SIG-M5 treated with dmso at 0.1 percent for 504 hours (cell line): Measurements from ENCODE around the gene MBP.

Experiments used
- DNase-seq: peaks from one replicate; lab custom pipeline; 2025; ENCODE audit not compliant: unreplicated experiment; lab: John Stamatoyannopoulos, UW

MBP gene

DNA sequence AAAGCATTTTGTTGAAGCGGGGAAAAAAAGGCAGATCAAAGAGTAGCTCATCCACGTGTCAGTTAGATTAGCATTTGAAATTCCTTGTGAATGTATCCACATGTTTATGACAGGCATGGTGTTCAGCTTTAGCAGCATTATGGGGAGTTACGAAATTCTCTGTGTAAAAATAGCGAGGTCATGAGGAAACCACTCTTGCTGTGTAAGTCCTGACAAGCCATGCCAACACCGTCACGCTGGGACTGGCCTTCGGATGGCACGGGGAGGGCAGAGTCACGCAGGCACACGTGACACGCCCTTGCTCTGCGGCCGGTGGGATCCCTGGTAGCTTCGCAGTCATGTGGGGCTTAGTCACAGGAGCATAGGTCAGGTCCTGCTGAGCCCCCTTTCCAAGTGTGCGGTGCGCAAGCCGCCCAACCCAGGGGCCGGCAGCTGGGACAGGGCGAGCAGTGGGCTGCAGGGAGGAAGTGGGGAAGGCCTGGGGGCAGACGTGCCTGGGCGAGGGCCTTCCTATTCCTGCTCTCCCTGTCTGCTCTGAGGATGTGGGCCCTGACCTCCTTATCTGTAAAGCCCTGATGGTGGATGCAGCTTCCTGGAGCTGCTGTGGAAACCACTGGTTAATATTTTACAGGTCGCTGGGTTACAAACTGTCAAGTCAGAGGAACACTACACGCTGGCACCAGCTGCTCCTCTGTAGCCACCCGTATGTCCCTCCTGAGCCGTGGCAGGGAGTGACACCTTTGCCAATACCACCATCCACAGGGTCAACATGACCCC, 18.0 kb downstream of the MBP start:
- peak; percentile 94 for DNase-seq

DNA sequence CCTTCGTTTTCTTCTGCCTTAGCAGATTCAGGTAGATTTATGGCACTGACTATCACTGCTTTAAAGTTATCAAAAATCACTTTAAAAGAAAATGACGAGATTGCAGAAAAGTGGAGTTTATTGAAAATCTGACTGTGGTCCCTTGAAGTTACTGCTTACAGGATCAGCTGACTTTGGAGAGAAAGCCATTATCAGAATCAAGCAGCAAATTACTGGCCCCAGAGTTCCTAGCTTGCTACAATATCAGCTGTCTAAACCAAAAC, 18.5 kb downstream of the MBP start:
- no peak for DNase-seq

DNA sequence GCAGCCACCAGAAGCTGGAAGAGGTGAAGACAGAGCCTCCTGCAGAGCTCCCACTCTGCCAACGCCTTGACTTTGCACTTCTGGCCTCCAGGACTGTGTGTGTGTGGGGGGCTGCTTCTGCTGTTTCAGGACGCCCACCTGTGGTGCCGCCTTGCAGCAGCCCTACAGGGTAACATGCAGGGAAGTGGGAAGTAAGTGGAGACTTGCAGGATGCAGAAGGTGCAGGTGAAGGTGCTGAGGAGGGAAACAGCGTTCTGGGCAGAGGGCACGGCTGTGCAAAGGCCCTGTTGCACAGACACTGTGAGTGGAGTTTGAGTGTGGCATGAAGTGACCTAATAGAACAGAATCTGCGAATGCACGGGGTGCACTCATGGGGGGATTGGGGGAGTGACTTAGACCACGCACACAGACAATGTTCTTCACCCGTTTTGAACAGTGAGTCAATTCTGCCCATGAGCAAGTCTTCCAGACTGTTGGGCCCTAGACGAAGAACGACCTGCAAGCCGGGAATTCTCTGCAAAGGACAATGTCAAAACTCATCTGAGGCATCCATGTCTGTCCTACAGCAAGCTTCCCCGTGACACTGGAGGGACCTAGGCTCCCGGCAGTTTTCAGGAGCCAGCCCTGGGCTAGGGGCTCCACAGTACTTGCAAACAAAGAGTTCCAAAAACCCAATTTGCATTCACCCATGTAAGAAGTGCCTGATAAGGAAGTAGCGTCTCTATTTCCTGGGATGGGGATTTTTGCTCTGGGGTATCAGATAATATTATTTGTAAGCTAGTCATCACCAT, 19.0 kb downstream of the MBP start:
- DNase-seq, result no peak

DNA sequence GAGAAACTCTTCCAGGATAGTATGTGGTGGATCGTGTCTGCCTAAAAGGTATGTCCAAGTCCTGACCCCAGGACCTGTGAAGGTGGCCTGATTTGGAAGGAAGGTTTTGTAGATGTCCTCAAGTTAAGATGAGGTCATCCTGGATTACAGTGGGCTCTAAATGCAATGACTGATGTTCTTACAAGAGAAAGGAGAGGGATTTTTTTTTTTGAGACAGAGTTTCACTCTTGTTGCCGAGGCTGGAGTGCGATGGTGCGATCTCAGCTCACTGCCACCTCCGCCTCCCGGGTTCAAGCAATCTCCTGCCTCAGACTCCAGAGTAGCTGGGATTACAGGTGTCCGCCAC, 19.9 kb downstream of the MBP start:
- no peak for DNase-seq

DNA sequence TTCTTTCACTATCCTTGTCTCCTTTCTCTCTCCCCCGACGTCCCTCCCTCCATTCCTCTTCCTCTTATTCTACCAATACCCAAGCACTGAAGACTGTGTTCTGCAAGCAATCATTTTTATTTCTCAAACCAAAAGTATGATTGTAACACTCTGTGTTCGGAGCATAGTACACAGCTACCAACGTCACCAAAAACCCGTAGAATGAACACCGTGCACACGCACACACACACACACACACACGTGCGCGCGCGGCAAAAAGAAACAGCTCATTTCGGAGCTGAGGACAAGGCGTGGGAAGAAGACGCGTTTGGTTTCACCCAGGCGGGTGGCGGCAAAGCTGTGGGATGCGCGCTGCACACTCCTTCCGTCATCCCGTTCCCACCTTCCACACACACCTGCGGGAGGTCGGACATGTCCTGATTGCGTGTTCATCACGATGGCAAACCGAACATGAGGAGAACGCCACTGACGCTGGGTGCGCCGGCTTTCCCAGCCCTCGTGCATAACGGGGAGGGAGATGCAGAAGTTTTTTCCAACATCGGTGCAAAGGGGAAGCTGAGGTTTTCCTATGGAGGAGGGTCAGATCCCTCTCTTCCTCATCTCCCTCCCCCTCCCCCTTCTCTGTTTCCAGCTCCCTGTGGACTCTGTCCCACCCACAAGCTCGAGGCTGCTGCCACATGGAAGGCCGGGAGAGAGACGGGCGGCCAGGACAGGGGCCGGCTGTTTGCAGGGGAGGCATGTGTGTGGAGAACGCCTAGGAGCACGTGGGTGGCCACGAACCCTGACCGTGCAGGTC, 20.4 kb downstream of the MBP start:
- DNase-seq, result no peak

DNA sequence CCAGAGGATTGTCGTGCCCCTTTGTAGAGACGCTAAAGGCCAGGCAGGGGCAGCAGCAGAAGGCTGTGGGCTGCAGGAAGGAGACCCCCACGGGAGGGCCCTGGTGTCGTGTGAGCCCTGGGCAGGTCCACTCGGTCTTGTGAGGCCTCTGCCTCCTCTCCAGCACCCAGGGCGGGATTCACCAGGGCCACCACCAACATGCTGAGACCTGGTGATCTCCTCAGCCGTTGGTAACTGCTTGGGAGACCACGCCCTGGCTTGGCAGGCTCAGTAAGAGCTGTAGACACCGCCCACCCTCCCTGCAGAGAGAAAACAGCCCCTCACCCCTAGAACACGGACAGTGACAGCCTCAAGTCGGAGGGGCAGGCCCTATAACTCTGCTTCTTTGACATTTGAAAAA, 21.1 kb downstream of the MBP start:
- no peak for DNase-seq

DNA sequence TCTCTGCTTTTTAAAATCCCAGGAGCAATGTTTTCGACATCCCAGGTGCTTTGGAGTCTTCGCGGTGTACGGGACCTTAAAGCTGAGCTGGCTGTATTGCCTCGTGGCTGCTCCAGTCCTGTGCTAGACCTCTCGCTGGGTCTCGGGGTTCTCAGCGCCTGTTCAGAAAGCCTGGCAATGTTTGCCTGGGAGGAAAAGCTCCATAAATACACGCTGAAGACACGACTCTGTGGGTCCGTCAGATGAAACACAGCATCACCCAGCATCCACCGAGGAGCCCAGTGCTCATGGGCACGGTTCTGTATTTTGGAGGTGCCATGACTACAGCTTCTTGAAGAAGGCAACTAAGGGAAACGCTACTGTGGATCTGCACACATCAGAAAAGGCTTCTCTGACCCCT, 21.6 kb downstream of the MBP start:
- no peak for DNase-seq

DNA sequence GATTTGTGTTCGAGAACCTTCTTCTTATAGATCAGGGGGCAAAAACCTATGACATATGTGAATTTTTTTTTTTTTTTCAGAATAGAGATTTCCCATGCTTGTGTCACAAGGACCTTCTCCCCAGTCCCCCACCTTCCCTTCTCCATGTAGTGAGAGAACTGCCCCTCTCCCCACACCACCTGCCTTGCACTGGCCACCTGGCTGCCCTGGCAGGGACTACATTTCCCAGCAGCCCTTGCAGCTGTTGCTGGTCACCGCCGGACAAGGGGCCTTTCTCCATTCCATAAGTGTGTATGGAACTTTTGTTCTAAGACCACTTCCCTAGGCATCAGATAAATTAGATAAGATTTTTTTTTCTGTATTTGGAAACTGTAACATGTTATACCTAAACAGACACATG, 22.2 kb downstream of the MBP start:
- DNase-seq, result no peak

DNA sequence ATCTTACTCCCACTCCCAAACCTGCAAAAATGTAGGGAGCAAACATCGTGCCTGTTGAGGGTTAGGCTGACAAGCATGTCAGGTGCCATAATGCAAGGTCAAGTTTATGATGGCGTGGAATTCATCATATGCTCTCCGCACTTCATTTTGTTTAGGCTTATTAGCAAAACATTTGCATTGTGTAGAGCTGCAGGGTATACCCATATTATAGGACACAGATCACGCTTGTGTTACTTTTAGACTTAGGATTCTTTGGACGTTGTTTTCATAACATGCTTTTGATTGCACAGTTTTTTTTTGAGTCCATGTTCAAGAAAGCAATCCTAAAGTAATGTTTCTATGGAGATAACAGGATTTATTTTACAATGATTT, 22.9 kb downstream of the MBP start:
- no peak for DNase-seq

DNA sequence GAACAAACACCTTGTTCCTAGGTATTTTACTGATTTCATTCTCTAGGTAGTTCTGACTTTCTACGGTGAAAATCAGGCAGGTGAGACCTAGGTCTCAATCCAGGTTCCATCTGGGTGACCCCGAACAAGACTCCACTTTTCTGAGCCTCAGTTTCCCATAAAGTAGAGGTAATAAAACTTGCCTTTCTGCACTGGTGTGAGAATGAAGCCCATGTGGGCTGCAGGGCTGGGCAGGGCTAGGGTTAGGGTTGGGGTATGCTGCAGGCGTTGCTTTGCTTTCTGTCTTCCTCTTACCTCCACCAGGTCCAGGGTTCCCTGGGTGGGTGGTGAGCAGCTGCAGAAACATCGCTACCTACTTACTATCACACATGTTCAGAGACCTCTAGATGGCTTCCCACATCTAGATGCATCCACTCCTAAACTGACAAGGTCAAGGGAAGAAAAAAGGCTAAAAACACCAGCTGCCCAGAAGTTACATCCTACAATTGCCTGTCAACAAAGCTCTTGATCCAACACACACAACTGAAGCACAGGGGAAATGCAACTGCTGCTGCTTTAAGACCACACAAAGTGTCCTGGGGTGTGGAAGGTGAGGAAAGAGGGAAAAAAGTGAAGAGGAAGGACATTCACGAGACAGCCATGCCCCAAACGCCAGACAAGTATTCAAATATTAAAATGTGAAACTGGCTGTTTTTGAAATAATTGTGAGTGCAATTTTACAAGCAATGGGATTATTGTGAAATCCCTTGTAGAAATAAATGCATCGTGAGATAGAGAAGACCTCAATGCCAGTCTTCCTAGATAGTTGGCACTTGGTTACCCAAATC, 23.5 kb downstream of the MBP start:
- no peak for DNase-seq

DNA sequence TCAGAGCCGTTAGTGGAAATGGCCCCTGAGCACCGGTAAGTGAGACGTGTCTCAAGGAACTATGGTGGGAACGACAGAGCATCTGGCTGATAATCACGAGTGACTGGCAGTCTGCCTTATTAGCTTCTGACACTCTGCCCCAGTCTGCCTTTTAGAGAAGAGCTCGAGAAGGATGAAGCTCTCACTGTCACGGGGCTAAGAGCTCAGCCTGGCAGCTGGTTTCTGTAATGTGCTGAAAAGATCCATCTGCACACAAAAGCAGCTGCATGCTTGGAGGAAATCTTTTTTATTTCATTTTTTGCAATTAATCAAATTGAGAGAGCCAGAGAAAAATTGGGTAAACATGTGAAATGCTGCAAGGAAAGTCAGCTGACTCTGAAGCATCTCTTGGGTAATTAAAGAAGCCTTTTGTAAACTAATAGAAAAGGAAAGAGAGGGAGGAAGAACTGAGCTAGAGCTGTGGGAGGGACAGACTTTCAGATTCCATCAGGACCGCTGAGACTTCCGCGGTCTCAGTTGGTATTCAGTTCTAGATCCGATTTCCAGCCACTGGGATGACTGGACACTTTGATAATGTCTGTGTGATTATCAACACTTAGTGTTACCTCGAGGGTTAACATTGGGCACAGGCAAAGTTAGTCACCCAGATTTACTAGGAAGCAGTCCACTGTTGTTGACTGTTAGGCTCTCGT, 24.4 kb downstream of the MBP start:
- DNase-seq, result no peak

DNA sequence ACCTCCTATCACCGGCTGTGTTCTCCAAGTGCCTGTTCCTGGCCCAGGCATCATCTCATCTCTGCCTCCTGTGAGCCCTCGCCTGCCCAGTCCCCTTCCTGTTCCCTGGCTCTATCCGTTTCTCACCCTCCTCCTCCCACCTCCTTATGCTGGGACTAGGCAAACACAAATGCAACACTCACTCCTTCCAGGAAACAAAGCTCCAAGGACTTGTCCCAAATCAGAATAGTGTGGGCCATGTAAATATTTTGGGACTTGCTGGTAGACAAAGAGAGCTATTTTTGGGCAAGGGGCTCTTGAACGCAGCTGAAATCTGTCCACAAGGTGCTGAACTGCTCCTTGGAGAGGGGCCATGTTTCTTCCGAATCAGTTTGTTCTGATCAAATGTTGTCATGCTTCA, 25.3 kb downstream of the MBP start:
- DNase-seq, result no peak

DNA sequence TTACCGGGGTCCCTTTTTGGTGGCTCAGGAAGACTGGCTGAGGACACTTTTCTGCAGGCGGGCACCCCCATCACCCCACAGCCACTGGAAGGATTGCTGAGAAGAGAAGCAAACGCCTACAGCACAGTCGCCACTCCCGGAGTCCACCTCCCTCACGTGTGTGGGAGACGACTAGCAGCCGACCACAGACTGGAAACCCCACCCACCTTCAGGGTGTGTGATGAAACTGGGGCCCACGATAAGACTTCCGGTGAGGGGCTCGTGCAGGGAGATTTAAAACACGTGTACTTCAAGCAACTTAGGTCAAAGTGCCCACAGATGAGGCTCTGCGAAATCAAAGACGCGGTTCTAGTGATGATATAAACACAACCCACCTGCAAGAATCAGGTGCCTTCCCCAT, 26.3 kb downstream of the MBP start:
- peak; percentile 56 for DNase-seq

DNA sequence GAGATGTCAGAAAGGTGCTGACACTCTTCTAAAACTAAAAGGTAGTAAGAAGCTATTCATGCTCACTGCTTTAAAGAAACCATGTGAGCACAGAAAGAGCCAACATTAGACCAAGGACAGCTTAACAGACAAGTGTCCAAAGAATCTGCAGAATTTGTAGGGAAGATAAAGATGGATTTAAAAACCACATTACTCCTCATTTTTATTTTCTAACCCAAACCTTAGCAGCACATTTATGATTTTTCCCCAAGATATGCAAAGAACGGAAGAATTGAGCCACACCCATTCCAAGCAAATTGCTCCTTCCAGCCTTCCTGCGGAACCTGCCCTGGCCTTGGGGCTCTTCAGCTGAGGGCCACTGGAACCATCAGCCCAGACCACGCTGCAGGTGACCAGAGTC, 26.9 kb downstream of the MBP start:
- no peak for DNase-seq

DNA sequence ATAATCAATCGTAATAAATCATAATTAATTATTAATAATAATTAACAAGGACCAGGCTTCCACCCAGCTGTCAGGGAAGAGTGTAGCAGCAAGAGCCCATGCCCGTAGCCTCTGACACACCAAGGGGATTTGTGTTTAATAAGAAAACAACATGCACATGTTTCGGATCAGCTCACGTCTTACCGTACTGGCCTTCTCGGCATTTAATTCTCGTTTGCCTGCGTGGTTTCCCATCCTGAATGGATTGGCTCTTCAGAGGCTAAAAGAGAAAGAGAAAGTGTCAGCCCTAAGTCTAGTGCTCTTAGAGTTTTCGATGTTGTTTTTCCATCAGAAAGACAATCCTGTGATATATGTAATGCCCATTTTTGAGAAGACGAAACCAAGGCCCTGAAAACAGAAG, 27.6 kb downstream of the MBP start:
- DNase-seq, result no peak

DNA sequence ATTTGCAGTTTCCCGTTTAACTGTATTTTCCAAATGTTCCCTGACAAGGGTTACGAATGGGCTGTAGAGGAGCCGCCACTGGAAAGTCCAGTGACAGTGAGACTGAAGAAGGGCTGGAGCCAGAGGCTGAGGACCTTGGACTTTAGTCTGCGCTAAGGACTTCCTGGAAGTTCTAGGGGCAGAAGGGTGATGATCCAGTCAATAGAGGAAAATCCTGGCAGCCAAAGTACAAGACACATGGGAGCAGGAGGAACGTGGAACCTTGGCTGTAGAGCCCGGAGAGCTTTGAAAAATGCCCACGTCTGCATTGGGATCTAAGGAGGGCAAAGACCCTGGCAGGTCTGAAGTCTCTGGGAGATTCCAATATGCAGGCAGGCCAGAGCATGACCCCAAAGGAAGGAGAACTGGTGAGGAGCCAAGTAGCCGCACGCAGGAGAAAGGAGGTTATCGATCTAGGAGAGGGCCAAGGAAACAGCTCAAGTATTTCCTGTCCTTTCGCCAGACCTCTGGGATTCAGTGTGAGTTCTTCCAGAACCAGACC, 28.5 kb downstream of the MBP start:
- DNase-seq, result no peak

DNA sequence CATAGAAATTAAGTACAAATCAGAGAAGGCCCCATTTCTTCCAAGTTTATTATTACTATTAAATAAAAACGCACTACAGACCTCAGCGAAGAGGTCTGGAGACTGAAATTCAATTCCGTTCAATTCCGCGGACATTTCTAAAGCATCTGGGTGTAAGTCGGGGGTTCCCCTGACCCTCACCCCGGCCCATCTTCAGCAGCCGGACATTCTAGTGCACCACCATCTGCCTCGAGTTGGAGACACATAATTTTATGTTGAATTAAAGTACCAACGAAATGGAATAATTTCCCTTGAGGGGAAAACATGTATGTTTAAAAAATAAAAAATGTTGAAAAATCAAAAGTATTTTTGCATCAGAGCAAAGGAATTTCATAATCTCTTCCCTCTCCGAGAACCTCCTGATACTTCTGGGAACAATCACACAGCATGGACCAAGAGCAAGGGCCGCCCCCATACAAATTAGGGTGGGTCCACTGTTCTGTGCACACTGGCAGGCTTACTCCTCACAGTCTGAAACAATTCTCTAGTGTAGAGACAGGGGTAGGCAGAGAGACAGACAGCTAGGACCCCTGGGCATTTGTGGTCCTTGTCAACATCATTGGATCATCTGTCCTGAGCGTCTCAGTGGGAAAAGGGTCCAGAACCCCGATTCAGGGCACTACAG, 29.3 kb downstream of the MBP start:
- DNase-seq, result no peak

DNA sequence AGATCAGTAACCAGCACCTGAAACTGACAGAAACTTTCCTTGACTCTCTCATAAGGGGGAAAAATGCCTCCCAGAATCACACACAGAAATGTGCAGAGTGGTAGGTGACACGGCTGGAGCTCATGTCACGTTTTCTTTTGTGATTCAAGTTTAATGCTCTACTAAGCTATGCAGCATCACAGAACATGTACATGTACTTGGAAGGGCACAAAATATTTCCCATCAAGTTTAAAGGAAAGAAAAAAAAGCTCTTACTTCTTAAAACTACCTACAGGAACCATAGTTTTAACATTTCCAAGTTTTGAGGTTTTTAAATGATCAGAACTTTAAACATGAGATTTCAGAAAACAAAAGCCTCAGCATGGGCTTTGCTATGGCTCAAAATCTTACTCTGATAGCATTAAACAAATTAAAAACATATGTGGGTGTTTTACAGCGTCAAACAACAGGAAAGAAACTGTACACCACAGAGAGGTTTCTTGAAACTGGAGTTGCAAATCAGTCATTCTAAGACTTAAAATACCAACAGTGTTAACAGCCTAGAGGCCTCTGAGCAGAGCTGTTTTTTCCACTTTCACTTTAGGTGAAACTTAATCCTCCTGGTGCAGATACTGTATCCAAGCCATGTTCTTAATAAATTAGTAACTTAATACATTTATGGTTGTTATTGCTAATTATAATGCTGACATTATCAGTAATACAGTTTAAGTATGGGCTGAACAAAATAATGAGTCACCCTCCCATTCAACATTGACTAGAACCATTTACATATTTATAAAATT, 30.1 kb downstream of the MBP start:
- DNase-seq, result no peak
